GM21515 (cell line): ENCODE results near the gene NRAP.

Experiments
- ATAC-seq: cut with Tn5 transposase; IDR thresholded peaks from one replicate; pipeline ENCODE4 v1.9.1; 2021; ENCODE audit not compliant: unreplicated experiment

NRAP gene

DNA sequence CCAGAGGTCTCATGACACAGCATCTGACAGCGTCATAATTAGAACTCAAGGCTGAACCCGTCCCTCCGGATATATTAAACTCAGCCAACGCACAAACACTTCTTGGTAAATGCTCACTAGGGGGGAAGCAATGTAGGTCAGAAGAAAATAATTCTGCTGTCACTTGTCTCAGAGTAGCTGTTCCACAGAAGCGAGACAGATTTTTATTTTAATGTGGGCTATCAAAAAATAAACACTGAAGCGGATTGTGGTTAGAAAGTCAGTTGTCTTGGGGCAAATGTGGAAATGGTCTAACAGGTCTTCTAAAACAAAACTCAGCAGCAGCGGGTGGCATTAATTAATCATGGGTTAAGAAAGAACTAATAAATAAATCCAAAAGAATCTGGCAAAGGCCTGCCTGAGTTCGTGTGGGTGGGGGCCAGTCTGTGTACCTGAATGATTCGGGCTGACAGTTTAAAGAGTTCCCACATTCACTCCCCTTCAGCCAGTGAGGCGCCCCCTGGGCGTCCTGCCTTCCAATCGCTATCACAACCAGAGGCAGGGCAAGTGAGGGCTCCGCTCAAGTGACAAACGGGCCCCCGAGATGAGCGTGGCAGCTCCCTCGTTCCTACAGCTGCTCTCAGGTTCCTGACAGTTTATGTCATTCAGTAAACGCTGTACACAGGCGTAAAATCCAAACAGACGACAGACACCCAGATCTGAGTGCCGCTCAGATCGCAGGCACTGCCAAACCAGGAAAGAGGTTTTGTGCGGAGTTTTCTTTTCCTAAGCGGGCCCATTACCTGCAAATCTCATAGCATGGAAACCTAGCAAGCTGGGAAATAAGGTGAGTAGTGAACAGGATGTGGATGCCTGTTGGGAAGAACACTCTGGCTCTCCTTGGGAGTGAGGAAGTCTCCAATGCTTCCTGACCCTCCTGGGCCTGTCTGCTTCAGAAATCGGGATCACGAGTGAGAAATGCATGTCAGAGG lies 52.9 kb downstream of the NRAP start:
- ATAC-seq: no peak

DNA sequence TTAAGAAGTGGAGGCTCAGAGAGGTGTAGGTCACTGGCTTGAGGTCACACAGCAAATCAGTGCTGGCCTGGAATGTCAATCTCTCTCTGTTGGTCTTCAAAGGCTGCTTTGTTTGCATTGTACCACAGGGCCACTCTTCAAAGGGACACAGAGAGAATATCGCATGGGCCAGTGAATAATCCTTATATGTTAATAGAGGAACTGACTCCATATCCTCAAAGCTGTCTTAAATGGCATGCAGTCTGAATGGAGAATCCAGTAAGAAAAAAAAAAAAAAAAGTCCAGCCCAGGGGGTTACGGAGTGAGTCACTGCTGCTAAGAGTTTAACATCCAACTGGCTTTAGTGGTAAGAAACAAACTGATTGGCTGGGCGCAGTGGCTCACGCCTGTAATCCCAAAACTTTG lies 54.1 kb downstream of the NRAP start:
- no peak for ATAC-seq

DNA sequence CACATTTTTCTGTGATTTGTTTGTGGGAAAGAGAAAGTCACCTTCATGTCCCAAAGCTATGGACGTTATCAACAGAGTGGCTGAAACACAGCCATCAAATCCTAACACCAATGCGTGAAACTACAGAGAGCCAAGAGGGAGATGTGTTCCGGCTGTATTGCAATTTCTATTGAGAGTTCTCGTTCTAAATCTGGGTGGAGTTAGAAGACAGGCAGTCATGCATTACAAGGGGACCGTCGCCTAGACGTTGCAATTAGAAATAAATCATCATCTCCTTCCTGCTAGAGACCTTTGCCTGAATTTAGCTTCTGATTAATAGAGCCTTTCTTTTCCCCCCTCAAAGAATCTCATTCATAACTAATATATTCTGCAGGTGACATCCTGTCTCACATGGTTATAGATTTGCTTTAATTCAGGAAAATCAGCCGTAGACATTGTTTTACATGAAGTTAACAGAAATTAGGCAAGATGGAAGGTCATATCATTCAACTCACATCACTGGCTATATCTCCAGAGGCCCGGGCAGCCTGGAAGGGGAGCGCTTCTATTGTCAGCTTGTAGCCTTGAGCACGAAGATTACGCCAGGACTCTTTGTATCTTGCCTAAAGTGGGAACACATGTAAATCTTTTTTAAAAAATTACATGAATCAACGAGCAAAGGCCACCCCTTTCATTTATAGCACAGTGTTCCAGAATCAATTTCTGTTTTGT lies 58.4 kb downstream of the NRAP start:
- ATAC-seq: no peak

DNA sequence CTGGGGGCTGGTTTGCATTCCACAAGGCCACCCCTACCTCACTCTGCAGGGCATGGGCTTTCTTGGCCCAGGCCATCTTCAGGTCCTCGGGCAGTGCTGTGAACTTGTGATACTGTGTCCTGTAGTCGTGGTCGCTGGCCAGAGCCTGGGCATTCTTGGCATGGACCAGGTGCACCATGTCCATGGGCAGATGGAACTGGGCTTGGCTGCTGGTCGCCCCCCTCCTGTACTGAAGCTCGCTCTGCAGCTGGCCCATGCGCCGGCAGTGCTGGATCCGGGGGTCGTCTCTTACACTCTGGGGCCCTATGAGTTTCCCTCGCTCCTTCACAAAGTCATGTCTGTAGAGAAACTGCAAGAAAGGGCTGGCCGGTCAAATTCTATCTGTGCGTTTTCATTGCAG lies 59.3 kb downstream of the NRAP start:
- ATAC-seq: no peak

DNA sequence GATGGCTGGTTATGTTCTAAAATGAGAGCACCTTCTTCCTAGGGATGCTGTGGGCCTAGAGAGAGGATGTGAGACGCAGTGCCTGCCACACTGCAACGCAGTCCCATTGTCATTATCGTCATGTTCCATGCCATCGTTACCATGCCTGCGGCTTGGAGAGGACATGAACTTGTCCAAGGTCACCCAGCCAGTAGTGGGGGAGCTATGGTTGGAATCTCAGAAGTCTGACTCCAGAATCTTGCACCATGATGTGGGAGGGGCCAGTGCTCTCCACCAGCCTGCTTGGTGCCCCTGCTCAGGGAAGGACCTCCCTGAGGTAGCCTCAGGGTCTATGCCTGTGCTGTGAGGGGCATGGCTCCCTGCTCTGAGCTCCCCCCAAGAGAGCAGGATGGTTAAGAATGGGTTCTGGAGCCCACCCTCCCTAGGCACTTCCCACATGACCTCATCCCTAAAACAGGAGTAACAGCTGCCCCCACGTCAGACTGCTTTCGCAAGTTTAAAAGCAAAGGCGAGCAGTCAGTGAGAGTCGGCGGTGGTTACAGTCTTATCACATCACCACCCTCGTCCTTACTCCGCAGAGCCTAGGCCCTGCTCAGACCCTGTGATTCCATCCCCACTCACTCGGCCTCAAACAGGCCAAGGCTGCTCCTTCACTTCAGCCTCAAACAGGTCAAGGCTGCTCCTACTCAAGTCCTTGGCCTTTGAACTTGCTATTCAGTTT lies 60.6 kb downstream of the NRAP start:
- no peak for ATAC-seq

DNA sequence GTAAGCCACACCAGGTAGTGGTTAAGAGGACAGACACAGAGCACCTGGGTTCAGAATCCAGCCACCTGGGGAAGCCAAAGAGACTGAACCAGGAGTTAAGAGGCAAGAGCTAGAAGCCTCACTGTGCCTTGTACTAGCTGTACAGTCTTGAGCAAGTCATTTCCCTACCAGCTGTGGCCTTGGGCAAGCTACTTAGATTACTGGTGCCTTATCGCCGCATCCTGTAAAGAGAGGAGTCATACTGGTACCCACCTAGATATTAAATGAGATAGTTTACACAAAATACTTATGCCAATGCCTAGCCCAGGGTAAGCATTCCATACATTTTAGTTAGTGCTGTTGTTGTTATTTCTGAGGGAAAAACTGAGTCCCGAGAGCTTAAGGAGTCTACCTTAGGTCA lies 63.3 kb downstream of the NRAP start:
- ATAC-seq: no peak

DNA sequence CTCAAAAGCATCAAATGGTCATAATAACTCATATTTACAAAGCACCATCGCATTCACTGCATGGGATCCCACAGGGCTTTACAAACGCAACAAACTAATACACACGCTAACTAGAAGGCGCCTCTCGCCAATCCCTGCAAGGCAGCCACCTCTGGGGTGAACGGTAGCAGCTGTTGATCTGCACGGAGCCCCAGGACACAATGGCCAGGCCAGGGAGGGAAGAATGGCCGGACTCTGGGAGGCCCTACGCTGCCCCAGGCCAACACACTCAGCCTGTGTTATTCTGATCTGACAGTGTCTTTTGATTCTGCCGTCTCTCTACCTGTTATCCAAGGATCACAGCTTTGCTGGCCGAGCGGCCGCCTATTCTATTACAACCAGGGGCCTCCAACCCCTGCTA lies 69.2 kb downstream of the NRAP start:
- no peak for ATAC-seq

DNA sequence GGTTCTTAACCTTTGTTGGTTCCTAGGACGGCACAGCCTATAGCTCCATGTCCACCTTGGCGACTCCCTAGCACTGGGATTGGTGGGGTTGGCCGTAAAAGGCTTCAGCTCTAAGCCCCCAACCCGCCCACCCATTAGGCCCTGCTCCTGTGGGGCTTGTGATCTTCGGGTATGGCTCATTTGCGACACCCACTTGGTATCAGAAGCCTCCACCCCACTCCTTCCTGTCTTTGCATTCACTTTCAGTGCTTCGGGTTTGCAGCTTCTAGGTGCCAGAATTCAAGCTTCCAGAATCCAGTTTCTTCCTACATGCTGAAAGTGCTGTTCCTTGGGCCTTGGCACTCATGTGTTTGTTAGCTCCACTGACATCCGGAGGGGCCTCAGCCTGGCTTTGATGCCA lies 71.5 kb downstream of the NRAP start:
- no peak for ATAC-seq

DNA sequence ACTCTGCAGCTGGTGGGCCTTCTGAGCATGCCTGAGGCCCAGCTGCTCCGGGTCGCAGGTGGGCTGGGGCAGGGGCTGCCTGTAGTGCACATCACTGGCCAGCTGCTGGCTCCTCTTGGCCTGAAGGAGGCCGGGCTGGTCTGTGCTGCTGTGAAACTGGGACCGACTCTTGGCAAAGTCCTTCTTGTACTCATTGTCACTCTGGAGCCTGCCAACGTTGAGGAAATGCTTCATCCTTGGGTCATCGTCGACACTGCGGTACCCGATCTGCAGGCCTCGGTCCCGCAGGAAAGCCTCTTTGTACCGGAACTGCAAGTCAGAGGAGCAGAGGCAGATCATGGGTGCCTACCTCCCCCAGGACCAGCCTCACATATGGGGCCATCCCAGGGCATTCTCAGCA lies 73.3 kb downstream of the NRAP start:
- no peak for ATAC-seq

DNA sequence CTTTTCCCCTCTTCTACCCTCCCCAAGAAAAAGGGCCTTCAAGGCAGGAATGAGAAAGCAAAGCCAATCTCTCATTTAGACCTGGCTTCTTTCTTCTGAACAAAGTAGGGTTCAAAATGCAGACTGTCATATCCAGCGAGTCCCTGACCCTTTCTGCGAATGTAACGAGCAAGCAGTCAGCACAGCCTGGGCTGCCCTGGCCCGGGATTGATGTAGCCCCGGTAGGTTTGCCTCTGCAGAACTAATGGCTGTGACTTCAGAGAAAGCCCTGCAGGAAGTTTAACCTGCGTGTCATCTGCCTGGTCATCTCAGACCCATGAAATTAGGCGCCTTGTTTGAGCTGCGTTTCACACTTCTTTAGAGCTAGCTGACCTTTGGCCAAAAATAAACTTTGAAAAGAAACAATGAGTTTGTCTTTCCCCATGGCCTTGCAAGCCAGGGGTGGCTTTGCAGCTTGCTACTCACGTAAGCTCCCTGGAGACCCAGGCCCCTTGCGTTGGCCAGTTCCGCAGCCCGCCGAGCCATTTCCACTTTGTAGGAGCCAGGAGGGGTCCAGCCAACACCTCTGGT lies 74.6 kb downstream of the NRAP start:
- ATAC-seq: no peak

DNA sequence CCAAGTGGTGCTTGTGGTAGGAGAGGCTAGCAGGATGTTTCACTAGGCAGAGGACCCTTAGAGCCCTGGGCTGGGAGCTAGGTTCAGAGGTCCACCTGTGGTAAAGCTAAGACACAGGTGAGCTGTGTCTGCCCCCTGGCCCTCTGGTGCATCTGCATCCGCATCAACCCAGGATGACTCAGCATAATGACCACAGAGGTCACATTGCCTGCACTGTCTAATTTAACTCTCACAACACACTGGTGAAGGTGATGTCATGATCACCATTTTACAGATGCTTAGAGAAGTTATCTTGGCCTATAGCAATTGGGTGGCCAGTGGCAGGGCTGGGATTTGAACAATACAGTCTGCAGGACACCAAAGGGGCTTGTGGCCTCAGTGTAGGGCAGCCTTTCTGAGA lies 77.9 kb downstream of the NRAP start:
- ATAC-seq: no peak

DNA sequence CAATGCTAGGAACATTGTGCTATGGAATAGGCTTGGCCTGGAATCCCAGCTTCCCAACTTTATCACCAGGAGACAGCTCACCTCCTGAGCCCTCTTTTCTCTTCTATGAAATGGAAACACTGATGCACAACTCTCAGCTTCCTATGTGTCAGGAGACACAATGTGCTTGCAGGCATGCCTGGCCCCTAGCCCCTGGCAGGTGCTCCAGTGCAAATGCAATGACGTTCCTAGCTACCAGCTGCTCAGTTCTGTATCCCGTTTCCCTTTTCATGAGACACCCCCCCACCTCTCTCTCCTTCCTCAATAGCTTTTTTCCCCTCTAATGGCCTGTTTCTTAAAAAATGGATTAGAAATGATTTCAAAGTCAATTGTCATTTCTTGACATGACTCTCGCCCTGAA lies 80.3 kb downstream of the NRAP start:
- no peak for ATAC-seq

DNA sequence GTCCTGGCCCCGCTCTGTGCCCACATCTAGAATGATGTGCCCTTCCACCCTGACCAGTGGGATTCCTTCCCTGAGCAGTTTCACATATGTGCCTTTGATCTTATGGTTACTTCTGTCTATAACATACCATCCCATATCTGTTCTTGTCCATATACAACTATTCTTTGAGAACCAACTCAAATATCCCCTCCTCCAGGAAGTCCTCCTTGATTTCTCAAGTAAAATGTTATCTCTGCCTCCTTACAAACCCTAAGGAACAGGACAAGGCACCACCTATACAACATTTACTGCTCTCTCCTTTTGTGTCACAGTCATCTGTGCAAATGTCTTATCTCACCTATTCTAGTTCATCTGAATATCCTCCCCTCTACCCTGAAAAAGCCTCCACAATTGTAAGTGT lies 82.7 kb downstream of the NRAP start:
- no peak for ATAC-seq

DNA sequence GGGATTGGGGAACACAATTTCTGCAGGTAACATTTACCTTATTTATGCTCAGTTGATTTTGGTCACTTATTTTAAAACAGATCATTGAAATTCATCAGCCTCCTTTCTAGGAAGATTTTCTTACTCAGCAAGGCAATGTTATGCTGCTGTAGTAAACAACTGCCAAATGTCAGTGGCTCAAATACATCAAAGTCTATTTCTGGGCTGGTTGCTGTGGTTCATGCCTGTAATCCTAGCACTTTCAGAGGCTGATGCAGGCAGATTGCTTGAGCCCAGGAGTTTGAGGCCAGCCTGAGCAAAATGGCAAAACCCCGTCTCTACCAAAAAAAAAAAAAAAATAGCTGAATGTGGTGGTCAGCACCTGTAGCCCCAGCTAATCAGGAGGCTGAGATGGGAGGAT lies 85.1 kb downstream of the NRAP start:
- no peak for ATAC-seq

DNA sequence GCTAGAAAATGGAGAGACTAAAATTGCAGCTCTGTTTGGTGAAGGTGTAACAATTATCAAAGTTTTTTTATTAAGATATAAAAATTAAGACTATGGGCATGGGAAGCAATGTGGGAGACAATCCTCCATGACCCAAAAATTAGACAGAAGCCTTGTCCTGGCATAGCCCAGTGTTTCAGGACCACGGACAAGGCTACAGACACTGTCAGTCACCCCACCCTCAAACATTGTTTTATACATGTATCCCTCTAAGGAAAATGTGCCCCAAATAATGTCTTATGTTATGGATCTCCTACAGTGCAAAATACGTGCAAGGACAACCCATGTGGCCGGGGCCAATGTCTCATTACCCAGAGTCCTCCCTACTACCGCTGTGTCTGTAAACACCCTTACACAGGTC lies 87.0 kb downstream of the NRAP start:
- ATAC-seq: no peak

DNA sequence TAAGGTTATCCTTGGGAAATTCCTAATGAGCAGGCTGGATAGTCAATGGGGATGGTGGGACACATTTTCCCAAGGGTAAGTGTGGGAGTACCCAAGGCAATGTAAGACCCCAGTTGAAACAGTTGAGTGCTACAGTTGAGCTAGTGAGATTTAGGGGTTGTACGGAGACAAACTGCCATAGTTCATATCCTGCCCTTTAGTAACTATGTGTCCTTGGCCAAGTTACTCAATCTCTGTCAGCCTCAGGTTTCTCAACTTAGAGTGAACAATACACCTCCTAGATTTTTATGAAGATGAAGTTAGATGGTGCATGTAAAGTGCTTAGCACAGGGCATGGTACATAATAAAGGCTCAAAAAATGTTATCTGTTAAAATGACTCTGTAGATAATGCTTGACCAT lies 90.5 kb downstream of the NRAP start:
- ATAC-seq: no peak

DNA sequence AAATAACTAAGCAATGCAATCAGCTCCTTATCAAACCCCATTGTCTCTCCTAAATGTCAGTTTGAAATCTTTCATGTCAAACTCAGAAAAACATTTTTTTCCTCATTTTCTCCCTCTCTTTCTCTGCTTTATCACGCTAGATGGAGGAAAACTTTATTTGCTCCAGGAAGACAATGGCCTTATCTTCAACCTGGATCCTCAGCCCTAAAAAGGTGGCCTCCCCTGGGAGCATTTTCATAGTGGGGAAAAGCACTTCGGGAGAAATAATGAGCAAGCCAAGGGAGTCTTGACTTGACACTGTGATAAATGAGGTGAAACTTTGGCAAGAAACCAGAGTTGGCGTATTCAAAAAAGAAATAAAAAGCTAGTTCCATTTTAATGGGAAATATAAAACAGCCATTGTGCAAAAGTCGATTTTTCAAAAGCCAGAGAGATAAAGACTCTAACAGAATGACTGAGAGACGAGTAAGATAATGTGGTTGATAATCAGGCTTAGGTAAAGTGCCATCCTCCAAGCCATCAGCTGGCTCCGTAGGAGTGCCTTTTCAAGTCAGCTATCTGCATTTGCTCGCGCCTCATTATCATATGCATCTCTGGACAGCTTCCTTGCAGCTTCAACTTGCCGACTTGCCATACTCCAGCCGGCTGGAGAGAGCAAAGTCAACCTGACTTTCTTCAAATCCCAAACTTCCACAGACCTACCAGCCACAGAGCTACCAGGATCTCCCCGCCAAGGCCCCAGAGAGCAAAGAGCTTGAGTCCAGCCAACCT lies 91.1 kb downstream of the NRAP start:
- no peak for ATAC-seq

DNA sequence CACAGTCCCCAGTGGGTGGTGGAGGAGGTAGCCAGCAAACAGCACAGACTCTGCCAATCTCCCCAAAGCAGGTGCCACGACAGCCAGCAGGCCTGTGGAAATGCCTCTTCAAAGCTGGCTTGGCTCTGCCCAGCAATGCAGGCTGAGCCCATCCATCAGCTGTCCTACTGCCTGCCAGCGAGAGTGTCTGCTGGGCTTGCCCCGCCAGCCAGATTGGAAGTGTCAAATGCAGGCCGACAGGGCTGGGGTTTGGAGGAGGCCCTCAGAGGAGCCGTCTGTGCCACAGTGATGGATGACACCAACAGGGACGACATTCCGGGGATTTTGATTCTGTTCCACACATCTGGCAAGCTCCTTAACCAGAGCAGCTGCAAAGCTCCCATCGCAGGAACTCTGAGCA lies 94.3 kb downstream of the NRAP start:
- no peak for ATAC-seq

DNA sequence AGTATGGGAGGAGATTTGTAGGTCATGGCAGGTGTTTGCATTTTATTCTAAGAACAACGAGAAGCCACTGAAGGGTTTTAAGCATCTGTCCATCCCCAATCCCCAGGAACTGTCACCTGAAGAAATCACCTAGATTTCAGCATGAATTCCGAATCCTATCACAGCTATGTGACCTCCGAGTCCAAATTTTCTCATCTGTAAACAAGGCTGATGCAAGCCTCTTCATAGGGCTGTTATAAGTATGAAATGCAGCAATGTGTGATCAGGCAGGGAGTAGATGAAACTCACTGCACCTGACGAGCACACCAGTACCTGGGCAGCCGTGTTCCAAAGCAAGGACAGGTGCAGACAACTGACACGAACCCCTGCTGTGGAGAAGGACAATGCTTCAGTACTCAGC lies 97.0 kb downstream of the NRAP start:
- ATAC-seq: no peak

DNA sequence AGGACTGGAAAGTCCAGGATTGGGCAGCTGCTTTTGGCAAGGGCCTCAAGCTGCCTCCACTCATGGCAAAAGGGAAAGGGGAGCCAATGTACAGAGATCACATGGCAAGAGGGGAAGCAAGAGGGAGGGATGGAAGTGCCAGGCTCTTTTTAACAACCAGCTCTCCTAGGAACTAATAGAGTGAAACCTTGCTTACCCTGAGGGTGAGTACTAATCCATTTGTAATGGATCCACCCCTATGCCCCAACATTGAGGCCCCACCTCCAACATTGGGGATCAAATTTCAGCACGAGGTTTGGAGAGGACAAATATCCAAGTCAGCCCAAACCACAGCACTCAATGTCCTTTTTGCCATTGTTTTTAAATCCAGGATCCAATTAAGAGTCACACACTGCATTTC lies 98.5 kb downstream of the NRAP start:
- ATAC-seq: no peak
